Endodermal cell (in vitro differentiated cells): ENCODE measurements around the gene DISP3. TPM values are rescaled to one million over a fixed set of nuclear protein-coding genes. Genes with fewer than 3 reads are reported as not detected.

Experiments used
- DNase-seq: peaks from one replicate; pipeline ENCODE4 v3.0.0-alpha.2; 2017
- H3K27ac ChIP-seq: 2 replicates; pipeline ENCODE4 v1.5.1; 2013; ENCODE audit warnings: mild to moderate bottlenecking, low read depth, low read length, moderate library complexity
- H3K27me3 ChIP-seq: 2 replicates; pipeline ENCODE4 v1.6.1; 2013; ENCODE audit warnings: mild to moderate bottlenecking, low read length, moderate library complexity; ENCODE audit not compliant: insufficient read depth, control insufficient read depth, poor library complexity, severe bottlenecking
- H3K36me3 ChIP-seq: 2 replicates; pipeline ENCODE4 v1.7.0; 2013; ENCODE audit warnings: mild to moderate bottlenecking, low read length, moderate library complexity; ENCODE audit not compliant: control insufficient read depth, insufficient read depth
- H3K4me1 ChIP-seq: one replicate; pipeline ENCODE4 v1.7.0; 2013; ENCODE audit warnings: low read length; ENCODE audit not compliant: control insufficient read depth, insufficient read depth
- H3K4me3 ChIP-seq: 2 replicates; pipeline ENCODE4 v1.5.1; 2013; ENCODE audit warnings: mild to moderate bottlenecking, low read length, moderate library complexity
- H3K9ac ChIP-seq: 2 replicates; pipeline ENCODE4 v1.6.1; 2013; ENCODE audit warnings: mild to moderate bottlenecking, low read length, moderate library complexity; ENCODE audit not compliant: poor library complexity, severe bottlenecking; ENCODE audit errors: extremely low read depth
- H3K9me3 ChIP-seq: 2 replicates; pipeline ENCODE4 v1.6.1; 2013; ENCODE audit warnings: mild to moderate bottlenecking, low read length, moderate library complexity; ENCODE audit not compliant: control insufficient read depth
- H3K27ac Mint-ChIP-seq: 2 replicates; pipeline ENCODE4 v1.8.0; 2020; ENCODE audit warnings: mixed read lengths
- H3K27me3 Mint-ChIP-seq: 2 replicates; pipeline ENCODE4 v1.8.0; 2021; ENCODE audit warnings: mild to moderate bottlenecking, mixed read lengths; ENCODE audit not compliant: insufficient read depth
- H3K36me3 Mint-ChIP-seq: 2 replicates; pipeline ENCODE4 v1.8.0; 2020; ENCODE audit warnings: low read depth, mixed read lengths
- H3K4me1 Mint-ChIP-seq: 2 replicates; pipeline ENCODE4 v1.8.0; 2020; ENCODE audit warnings: mixed read lengths
- H3K4me3 Mint-ChIP-seq: 2 replicates; pipeline ENCODE4 v1.8.0; 2020; ENCODE audit warnings: mild to moderate bottlenecking, moderate library complexity, mixed read lengths
- H3K9me3 Mint-ChIP-seq: 2 replicates; pipeline ENCODE4 v1.8.0; 2020; ENCODE audit warnings: mild to moderate bottlenecking, mixed read lengths
- CTCF ChIP-seq: fragments of 200-600 bp; sonication (generic); conservative IDR thresholded peaks from 2 replicates; pipeline ENCODE4 v1.5.0; 2021; ENCODE audit warnings: antibody characterized with exemption, mild to moderate bottlenecking
- WGBS, 2 experiments: methylation state at CpG; one replicate each; pipeline versions ENCODE4 v1.1.5 to v1.1.7; 2013; ENCODE audit warnings: missing lambda C conversion rate in 2 of 2, mixed read lengths in 1 of 2; ENCODE audit not compliant: insufficient coverage in 1 of 2, insufficient read length in 1 of 2; 5-methylcytosine and 5-hydroxymethylcytosine counted together
- total RNA-seq, 2 donors: library from RNA; stranded (reverse); fragmentation: NEBNext Ultra II Directional in 1 of 2; extraction: Animal tissue kit (Norgen Biotek cat#: 25700) in 1 of 2; gene quantifications; 2 replicates in 1 of 2; 3 replicates in 1 of 2; pipeline ENCODE4 v1.2.1, GENCODE V29; 2021

DISP3 gene
- total RNA-seq, 2 donors from 2014 or later: 9.6 to 11.6 TPM

GRCh38 chr1:11569551-11569950 is 90.6 kb downstream of the DISP3 start:
- Mint-ChIP-seq H3K9me3 (no peaks in the 10 kb centered on the region), H3K27ac (no peak overlapping the region), H3K4me1 (peaks cover 27% of the 10 kb centered on the region), H3K4me3 (no peak overlapping the region), H3K36me3 (no peaks in the 10 kb centered on the region), H3K27me3 (no peaks in the 10 kb centered on the region)
- Histone ChIP-seq H3K27me3 (no peaks in the 10 kb centered on the region), H3K9me3 (no peaks in the 10 kb centered on the region), H3K4me3 (no peak overlapping the region), H3K4me1 (peaks cover 4% of the 10 kb centered on the region), H3K9ac (no peak overlapping the region), H3K36me3 (no peaks in the 10 kb centered on the region), H3K27ac (no peak overlapping the region)
- no peak for TF ChIP-seq CTCF
- 93% methylated on average over 14 of the region's 14 CpGs for WGBS, 2 experiments
- no peak for DNase-seq

GRCh38 chr1:11569954-11570353 is 91.0 kb downstream of the DISP3 start:
- Histone ChIP-seq H3K4me1 (peaks cover 4% of the 10 kb centered on the region), H3K4me3 (no peak overlapping the region), H3K9me3 (no peaks in the 10 kb centered on the region), H3K36me3 (no peaks in the 10 kb centered on the region), H3K27ac (no peak overlapping the region), H3K9ac (no peak overlapping the region), H3K27me3 (no peaks in the 10 kb centered on the region)
- Mint-ChIP-seq H3K27me3 (no peaks in the 10 kb centered on the region), H3K4me1 (peaks cover 23% of the 10 kb centered on the region), H3K27ac (no peak overlapping the region), H3K9me3 (no peaks in the 10 kb centered on the region), H3K36me3 (no peaks in the 10 kb centered on the region), H3K4me3 (no peak overlapping the region)
- WGBS, 2 experiments: 89 to 100% methylated on average over 2 to 3 of the region's 3 CpGs
- DNase-seq: no peak
- no peak for TF ChIP-seq CTCF

GRCh38 chr1:11570821-11571380 is 91.9 kb downstream of the DISP3 start:
- H3K27ac ChIP-seq: no peak overlapping the region
- no peak for DNase-seq
- no peak overlapping the region for H3K9ac ChIP-seq
- no peaks in the 10 kb centered on the region for H3K27me3 ChIP-seq
- H3K9me3 Mint-ChIP-seq: no peaks in the 10 kb centered on the region
- peaks cover 19% of the 10 kb centered on the region for H3K4me1 Mint-ChIP-seq
- no peaks in the 10 kb centered on the region for H3K27me3 Mint-ChIP-seq
- H3K36me3 Mint-ChIP-seq: no peaks in the 10 kb centered on the region
- H3K4me3 ChIP-seq: no peak overlapping the region
- H3K4me1 ChIP-seq: peaks cover 4% of the 10 kb centered on the region
- H3K9me3 ChIP-seq: no peaks in the 10 kb centered on the region
- 88% methylated on average over 11 to 16 of the region's 16 CpGs for WGBS, 2 experiments
- H3K27ac Mint-ChIP-seq: no peak overlapping the region
- no peak for TF ChIP-seq CTCF
- H3K4me3 Mint-ChIP-seq: no peak overlapping the region
- H3K36me3 ChIP-seq: no peaks in the 10 kb centered on the region
